GM12873 (cell line): ENCODE data around the gene PDE6B.

Source experiments
- TF ChIP-seq, protein P1 (sequence below): IDR thresholded peaks from 2 replicates; pipeline ENCODE4 v1.5.1; 2012; ENCODE audit warnings: low read depth, mild to moderate bottlenecking, moderate library complexity, low read length, control low read depth; ENCODE audit not compliant: insufficient read depth; ENCODE audit errors: missing control alignments

PDE6B gene

DNA sequence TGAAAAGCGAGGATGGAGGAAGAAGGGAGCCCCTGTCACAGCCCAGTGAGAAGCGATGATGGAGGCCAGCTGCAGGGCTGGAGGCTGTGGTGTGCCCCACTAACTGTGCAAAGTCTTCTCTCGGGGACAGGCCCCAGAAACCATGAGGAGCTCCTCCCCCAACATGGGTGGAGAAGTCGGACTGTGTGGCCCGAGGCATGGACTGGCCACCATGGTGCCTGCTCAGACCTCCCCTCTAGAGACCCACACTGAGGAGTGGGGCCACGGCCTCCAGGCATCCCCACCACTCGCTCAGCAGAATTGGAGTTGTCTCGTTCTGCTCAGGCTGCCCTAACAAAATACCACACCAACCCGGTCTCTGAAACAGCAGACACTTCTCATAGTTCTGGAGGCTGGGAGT lies 12.2 kb upstream of the PDE6B start:
- TF ChIP-seq, protein P1, sequence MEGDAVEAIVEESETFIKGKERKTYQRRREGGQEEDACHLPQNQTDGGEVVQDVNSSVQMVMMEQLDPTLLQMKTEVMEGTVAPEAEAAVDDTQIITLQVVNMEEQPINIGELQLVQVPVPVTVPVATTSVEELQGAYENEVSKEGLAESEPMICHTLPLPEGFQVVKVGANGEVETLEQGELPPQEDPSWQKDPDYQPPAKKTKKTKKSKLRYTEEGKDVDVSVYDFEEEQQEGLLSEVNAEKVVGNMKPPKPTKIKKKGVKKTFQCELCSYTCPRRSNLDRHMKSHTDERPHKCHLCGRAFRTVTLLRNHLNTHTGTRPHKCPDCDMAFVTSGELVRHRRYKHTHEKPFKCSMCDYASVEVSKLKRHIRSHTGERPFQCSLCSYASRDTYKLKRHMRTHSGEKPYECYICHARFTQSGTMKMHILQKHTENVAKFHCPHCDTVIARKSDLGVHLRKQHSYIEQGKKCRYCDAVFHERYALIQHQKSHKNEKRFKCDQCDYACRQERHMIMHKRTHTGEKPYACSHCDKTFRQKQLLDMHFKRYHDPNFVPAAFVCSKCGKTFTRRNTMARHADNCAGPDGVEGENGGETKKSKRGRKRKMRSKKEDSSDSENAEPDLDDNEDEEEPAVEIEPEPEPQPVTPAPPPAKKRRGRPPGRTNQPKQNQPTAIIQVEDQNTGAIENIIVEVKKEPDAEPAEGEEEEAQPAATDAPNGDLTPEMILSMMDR: no peak

GRCh38 chr4:616091-616490 lies 9.3 kb upstream of the PDE6B start:
- TF ChIP-seq, protein P1: no peak

DNA sequence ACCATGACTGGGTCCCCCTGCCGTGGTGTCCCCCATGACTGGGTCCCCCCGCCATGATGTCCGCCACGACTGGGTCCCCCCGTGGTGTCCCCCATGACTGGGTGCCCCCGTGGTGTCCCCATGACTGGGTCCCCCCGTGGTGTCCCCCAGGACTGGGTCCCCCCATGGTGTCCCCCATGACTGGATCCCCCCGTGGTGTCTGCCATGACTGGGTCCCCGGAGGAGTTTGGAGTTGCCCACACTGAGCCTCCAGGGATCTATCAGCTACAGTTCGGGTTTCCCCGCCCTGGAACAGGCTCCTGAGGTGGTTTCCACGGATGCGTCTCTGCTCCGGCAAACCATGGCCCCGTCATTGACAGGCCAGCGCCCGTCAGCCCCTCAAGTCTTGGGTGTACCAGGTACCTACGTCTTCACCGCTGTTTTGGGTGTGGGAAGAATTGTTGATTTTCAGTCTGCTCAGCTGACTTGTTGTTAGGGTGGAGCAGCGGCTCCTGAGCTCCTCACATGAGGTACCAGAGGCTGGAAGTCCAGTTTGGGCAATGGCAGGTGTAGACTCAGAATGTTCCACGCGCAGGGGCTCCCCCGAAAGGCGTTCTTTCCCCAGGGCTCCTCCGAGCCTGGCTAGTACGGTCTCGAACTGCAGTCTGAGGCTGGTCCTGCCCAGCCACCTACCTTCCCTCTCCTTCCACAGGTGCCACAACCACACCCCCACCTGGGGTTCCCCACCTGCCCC lies 8.3 kb upstream of the PDE6B start:
- TF ChIP-seq, protein P1: no peak

- TF ChIP-seq, protein P1: no peak
Observed at GRCh38 chr4:617644-618641, 7.4 kb upstream of the PDE6B start.

GRCh38 chr4:620201-620600 lies 5.2 kb upstream of the PDE6B start:
- TF ChIP-seq, protein P1: no peak

- TF ChIP-seq, protein P1: no peak
Observed at GRCh38 chr4:620851-621261, 4.5 kb upstream of the PDE6B start.

GRCh38 chr4:621296-622070 lies 3.9 kb upstream of the PDE6B start:
- TF ChIP-seq, protein P1: no peak
